HCT116 (cell line): ENCODE results near the gene RTN4RL1.

Experiments used
- EZH2 ChIP-seq: fragments of 200-600 bp; sonication (generic); IDR thresholded peaks from 2 replicates; pipeline ENCODE4 v1.6.1; 2017; ENCODE audit warnings: antibody characterized with exemption, mixed run types
- EZH2phosphoT487 ChIP-seq: fragments of 200-600 bp; IDR thresholded peaks from 2 replicates; pipeline ENCODE4 v1.6.1; 2018; ENCODE audit warnings: antibody characterized with exemption, borderline replicate concordance
- POLR2A ChIP-seq: IDR thresholded peaks from 2 replicates; pipeline ENCODE4 v1.7.0; 2011; ENCODE audit warnings: borderline replicate concordance; ENCODE audit not compliant: insufficient read depth, insufficient read length; ENCODE audit errors: extremely low read depth
- TF ChIP-seq, protein P1 (sequence below), 3 experiments: fragments of 200-600 bp in 1 of 3; sonication (generic) in 1 of 3; IDR thresholded peaks in 2 of 3; conservative IDR thresholded peaks in 1 of 3; 2 replicates each; pipeline ENCODE4 v1.5.1; 2012 to 2017; ENCODE audit warnings: low read depth in 2 of 3, low read length in 2 of 3, antibody characterized with exemption in 1 of 3, borderline replicate concordance in 1 of 3, control low read depth in 1 of 3, mild to moderate bottlenecking in 1 of 3, mixed read lengths in 1 of 3, mixed run types in 1 of 3, moderate library complexity in 1 of 3; ENCODE audit not compliant: insufficient read depth in 1 of 3

DNA sequence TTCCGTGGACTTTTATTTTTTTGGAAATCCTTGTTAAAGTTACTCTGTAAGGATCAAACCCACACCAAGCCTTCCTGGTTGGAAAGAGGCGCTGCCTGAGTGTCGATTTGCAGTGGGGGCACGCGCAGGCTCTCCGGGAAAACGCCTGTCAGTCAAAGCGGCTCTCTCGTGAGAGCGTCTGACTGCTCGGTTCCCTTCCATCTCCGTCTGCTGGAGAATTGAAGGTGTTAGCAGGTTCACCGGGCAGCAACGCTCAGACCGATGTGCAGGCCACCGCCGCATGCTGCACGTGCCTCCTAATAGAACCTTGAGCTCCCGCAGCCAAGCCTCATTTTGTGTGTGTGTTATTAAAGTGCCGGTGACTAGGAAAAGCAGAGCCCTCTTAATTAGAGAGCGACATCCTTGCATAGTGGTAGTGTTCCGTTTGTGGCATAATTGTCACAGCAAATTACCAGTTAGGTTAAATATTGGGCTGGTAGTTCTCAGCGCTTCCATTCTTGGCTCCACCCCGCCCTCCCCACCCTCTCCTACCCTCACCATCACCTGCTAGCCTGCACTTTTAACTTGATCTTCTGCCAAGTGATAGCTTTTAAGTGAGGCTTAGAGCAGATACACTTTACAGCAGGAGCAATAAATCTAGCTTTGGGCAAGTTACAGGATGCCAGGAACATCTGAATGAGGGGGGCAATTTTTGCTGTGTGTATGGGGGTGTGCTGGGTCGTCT, 119.8 kb downstream of the RTN4RL1 start:
- TF ChIP-seq POLR2A (no peak), EZH2phosphoT487 (no peak), EZH2 (no peak)
- TF ChIP-seq, protein P1, sequence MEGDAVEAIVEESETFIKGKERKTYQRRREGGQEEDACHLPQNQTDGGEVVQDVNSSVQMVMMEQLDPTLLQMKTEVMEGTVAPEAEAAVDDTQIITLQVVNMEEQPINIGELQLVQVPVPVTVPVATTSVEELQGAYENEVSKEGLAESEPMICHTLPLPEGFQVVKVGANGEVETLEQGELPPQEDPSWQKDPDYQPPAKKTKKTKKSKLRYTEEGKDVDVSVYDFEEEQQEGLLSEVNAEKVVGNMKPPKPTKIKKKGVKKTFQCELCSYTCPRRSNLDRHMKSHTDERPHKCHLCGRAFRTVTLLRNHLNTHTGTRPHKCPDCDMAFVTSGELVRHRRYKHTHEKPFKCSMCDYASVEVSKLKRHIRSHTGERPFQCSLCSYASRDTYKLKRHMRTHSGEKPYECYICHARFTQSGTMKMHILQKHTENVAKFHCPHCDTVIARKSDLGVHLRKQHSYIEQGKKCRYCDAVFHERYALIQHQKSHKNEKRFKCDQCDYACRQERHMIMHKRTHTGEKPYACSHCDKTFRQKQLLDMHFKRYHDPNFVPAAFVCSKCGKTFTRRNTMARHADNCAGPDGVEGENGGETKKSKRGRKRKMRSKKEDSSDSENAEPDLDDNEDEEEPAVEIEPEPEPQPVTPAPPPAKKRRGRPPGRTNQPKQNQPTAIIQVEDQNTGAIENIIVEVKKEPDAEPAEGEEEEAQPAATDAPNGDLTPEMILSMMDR (IDR thresholded peaks at IDR 0.05 in 2 of 3, conservative IDR thresholded peaks at IDR 0.05 in 1 of 3; ENCODE audit: borderline replicate concordance in 1 of 3, insufficient read depth in 1 of 3, low read depth in 2 of 3, low read length in 2 of 3), result no peak
